VCaP (cell line): ENCODE data around the gene THSD8.
"Not testable (repeated sequence)": the region's sequence is repeated elsewhere in the genome, so short reads cannot be mapped to it uniquely, and the experiment has no call there.

Experiments
- H3K27ac ChIP-seq: fragments of 450-650 bp; 2 replicates; pipeline ENCODE4 v1.5.1; 2017
- TF ChIP-seq, protein P1 (sequence below): fragments of 450-650 bp; conservative IDR thresholded peaks from 2 replicates; pipeline ENCODE4 v1.5.1; 2017; ENCODE audit warnings: mild to moderate bottlenecking, moderate library complexity

Gene THSD8

GRCh38 chr19:12842511-12842910 is 40.6 kb downstream of the THSD8 start:
- no peak overlapping the region for H3K27ac ChIP-seq
- TF ChIP-seq, protein P1, sequence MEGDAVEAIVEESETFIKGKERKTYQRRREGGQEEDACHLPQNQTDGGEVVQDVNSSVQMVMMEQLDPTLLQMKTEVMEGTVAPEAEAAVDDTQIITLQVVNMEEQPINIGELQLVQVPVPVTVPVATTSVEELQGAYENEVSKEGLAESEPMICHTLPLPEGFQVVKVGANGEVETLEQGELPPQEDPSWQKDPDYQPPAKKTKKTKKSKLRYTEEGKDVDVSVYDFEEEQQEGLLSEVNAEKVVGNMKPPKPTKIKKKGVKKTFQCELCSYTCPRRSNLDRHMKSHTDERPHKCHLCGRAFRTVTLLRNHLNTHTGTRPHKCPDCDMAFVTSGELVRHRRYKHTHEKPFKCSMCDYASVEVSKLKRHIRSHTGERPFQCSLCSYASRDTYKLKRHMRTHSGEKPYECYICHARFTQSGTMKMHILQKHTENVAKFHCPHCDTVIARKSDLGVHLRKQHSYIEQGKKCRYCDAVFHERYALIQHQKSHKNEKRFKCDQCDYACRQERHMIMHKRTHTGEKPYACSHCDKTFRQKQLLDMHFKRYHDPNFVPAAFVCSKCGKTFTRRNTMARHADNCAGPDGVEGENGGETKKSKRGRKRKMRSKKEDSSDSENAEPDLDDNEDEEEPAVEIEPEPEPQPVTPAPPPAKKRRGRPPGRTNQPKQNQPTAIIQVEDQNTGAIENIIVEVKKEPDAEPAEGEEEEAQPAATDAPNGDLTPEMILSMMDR = no peak

GRCh38 chr19:12843328-12843727 is 41.5 kb downstream of the THSD8 start:
- TF ChIP-seq, protein P1 = no peak
- H3K27ac ChIP-seq = no peak overlapping the region

DNA sequence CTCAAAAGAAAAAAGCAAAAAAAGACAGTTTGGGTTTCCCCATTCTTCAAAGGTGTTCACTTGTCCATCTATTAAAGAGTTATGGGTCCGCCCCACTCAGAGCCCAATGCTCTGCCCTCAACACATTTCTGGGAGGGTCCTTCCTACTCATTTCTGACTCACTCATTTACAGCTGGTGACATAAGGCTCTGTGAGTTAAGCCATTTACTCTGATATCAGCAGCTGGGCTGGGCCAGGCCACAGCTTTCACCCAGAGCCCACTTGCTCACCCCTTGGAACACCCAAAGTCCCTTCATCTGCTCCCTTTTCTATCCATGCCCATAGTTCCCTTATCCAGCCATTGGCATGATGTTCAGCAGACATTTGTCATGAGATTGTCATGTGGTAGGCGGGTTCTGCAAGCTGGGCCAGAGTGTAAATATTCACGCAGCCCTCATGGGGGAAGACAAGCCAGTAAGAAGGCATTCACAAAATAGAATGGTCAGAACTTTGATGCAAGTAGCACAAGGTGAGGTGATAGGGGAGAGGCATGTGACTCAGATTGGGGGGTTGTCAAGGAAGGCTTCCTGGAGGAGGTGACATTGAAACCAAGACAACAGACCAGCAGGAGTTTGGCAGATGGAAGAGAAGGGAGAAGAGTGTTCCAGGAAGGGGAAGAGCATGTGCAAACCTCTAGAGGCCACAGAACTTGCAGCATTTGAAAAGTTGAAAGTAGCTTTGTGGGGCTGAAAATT is 42.3 kb downstream of the THSD8 start:
- TF ChIP-seq, protein P1 = no peak
- no peak overlapping the region for H3K27ac ChIP-seq

DNA sequence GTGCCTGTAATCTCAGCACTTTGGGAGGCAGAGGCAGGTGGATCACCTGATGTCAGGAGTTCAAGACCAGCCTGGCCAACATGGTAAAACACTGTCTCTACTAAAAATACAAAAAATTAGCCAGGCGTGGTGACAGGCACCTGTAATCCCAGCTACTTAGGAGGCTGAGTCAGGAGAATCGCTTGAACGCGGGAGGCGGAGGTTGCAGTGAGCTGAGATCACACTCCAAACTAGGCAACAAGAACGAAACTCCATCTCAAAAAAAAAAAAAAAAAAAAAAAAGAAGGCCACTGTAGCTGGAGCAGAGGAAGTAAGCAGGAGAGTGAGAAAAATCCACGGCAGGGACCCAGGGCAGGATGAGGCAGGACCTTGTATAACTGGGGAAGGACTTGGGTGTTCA is 44.7 kb downstream of the THSD8 start:
- H3K27ac ChIP-seq = not testable (repeated sequence)

GRCh38 chr19:12847159-12848139 is 45.6 kb downstream of the THSD8 start:
- H3K27ac ChIP-seq = peak overlapping the region; percentile 44; the same call in 1 of the 2 replicates
- TF ChIP-seq, protein P1 = peak; percentile 98
